WTC11 (cell line): ENCODE measurements around the gene GFPT2. TPM values are rescaled to one million over a fixed set of nuclear protein-coding genes. Genes with fewer than 3 reads are reported as not detected.

Experiments
- ATAC-seq: fragments of 200-7000 bp; cut with Tn5 transposase; 2 replicates; pipeline ENCODE4 v1.10.0; 2021; ENCODE audit warnings: mild to moderate bottlenecking, moderate library complexity
- CTCF ChIA-PET: fragments of 300-600 bp; sonication (Branson Sonifier 250); formaldehyde crosslinking; loops from one replicate; lab custom pipeline; 2021; ENCODE audit warnings: antibody characterized with exemption; lab: Charles Lee
- POLR2A ChIA-PET: fragments of 350-600 bp; sonication (Branson Sonifier 250); formaldehyde crosslinking; loops from one replicate; lab custom pipeline; 2021; ENCODE audit warnings: antibody characterized with exemption; lab: Charles Lee
- DNase-seq: peaks from one replicate; pipeline ENCODE4 v3.0.0; 2021; ENCODE audit warnings: low spot score
- H3K27ac Mint-ChIP-seq: 2 replicates; pipeline ENCODE4 v1.8.0; 2021; ENCODE audit warnings: mixed read lengths
- H3K27me3 Mint-ChIP-seq: 2 replicates; pipeline ENCODE4 v1.8.0; 2021; ENCODE audit warnings: low read depth, mild to moderate bottlenecking, moderate library complexity, mixed read lengths
- H3K36me3 Mint-ChIP-seq: 2 replicates; pipeline ENCODE4 v1.8.0; 2021; ENCODE audit warnings: mixed read lengths
- H3K4me1 Mint-ChIP-seq: 2 replicates; pipeline ENCODE4 v1.8.0; 2022; ENCODE audit warnings: mixed read lengths
- H3K4me3 Mint-ChIP-seq: 2 replicates; pipeline ENCODE4 v1.8.0; 2021; ENCODE audit warnings: mild to moderate bottlenecking, moderate library complexity, mixed read lengths
- H3K9me3 Mint-ChIP-seq: 2 replicates; pipeline ENCODE4 v1.8.0; 2021; ENCODE audit warnings: mixed read lengths
- CBFB ChIP-seq: sonication (generic); formaldehyde crosslinking; IDR thresholded peaks from 2 replicates; pipeline ENCODE4 v1.8.1; 2022; ENCODE audit warnings: mild to moderate bottlenecking, low read depth, missing genetic modification reagents
- CREB1 ChIP-seq: sonication (generic); formaldehyde crosslinking; IDR thresholded peaks from 2 replicates; pipeline ENCODE4 v1.8.0; 2023; ENCODE audit warnings: mild to moderate bottlenecking, missing genetic modification reagents
- ETV6 ChIP-seq: sonication (generic); formaldehyde crosslinking; IDR thresholded peaks from 2 replicates; pipeline ENCODE4 v1.8.1; 2022; ENCODE audit warnings: mild to moderate bottlenecking, missing genetic modification reagents
- FOXK1 ChIP-seq: sonication (generic); formaldehyde crosslinking; IDR thresholded peaks from 2 replicates; pipeline ENCODE4 v1.8.0; 2022; ENCODE audit warnings: mild to moderate bottlenecking, moderate library complexity, missing genetic modification reagents
- FOXP1 ChIP-seq: sonication (generic); formaldehyde crosslinking; IDR thresholded peaks from 2 replicates; pipeline ENCODE4 v1.8.0; 2022; ENCODE audit warnings: missing genetic modification reagents, mild to moderate bottlenecking, moderate library complexity, borderline replicate concordance
- GTF2I ChIP-seq: fragments of 250-450 bp; sonication (Bioruptor Pico); conservative IDR thresholded peaks from 2 replicates; pipeline ENCODE4 v1.4.0; 2021; ENCODE audit warnings: mild to moderate bottlenecking
- HMGA2 ChIP-seq: fragments of 250-450 bp; sonication (Bioruptor Pico); IDR thresholded peaks from 2 replicates; pipeline ENCODE4 v1.4.0; 2021; ENCODE audit warnings: mild to moderate bottlenecking, moderate library complexity
- RELA ChIP-seq: sonication (generic); formaldehyde crosslinking; IDR thresholded peaks from 2 replicates; pipeline ENCODE4 v1.8.1; 2022; ENCODE audit warnings: missing genetic modification reagents, mild to moderate bottlenecking, borderline replicate concordance
- TEAD1 ChIP-seq: sonication (generic); formaldehyde crosslinking; IDR thresholded peaks from 2 replicates; pipeline ENCODE4 v1.8.0; 2022; ENCODE audit warnings: mild to moderate bottlenecking, missing genetic modification reagents
- ZNF121 ChIP-seq: sonication (generic); formaldehyde crosslinking; IDR thresholded peaks from 2 replicates; pipeline ENCODE4 v1.8.0; 2023; ENCODE audit warnings: missing genetic modification reagents
- ZNF219 ChIP-seq: sonication (generic); formaldehyde crosslinking; IDR thresholded peaks from 2 replicates; pipeline ENCODE4 v1.8.0; 2023; ENCODE audit warnings: missing genetic modification reagents, mild to moderate bottlenecking, borderline replicate concordance
- ZNF423 ChIP-seq: fragments of 250-450 bp; sonication (Bioruptor Pico); IDR thresholded peaks from 2 replicates; pipeline ENCODE4 v2.1.2; 2022; ENCODE audit warnings: mild to moderate bottlenecking, moderate library complexity
- total RNA-seq: library from RNA; stranded (reverse); gene quantifications from 3 replicates; pipeline ENCODE4 v1.2.3, GENCODE V29; 2021
- TF ChIP-seq, protein P1 (sequence below): sonication (generic); formaldehyde crosslinking; IDR thresholded peaks from 2 replicates; pipeline ENCODE4 v1.8.0; 2023; ENCODE audit warnings: mild to moderate bottlenecking, missing genetic modification reagents
- TF ChIP-seq, protein P2 (sequence below): sonication (generic); formaldehyde crosslinking; conservative IDR thresholded peaks from 2 replicates; pipeline ENCODE4 v1.8.1; 2023; ENCODE audit warnings: mild to moderate bottlenecking, low read depth, missing genetic modification reagents, moderate library complexity
- TF ChIP-seq, protein P3 (sequence below): sonication (generic); formaldehyde crosslinking; IDR thresholded peaks from 2 replicates; pipeline ENCODE4 v1.8.0; 2022; ENCODE audit warnings: mild to moderate bottlenecking, missing genetic modification reagents
- TF ChIP-seq, protein P4 (sequence below): sonication (generic); formaldehyde crosslinking; IDR thresholded peaks from 2 replicates; pipeline ENCODE4 v1.8.1; 2023; ENCODE audit warnings: mild to moderate bottlenecking, missing genetic modification reagents, moderate library complexity
- TF ChIP-seq, protein P5 (sequence below): sonication (generic); formaldehyde crosslinking; IDR thresholded peaks from 2 replicates; pipeline ENCODE4 v1.8.1; 2023; ENCODE audit warnings: mild to moderate bottlenecking, missing genetic modification reagents, borderline replicate concordance
- TF ChIP-seq, protein P6 (sequence below): sonication (generic); formaldehyde crosslinking; IDR thresholded peaks from 2 replicates; pipeline ENCODE4 v1.8.1; 2022; ENCODE audit warnings: mild to moderate bottlenecking, missing genetic modification reagents, moderate library complexity, borderline replicate concordance

Gene GFPT2
- total RNA-seq, 1 experiment from 2014 or later, result 124 TPM

DNA sequence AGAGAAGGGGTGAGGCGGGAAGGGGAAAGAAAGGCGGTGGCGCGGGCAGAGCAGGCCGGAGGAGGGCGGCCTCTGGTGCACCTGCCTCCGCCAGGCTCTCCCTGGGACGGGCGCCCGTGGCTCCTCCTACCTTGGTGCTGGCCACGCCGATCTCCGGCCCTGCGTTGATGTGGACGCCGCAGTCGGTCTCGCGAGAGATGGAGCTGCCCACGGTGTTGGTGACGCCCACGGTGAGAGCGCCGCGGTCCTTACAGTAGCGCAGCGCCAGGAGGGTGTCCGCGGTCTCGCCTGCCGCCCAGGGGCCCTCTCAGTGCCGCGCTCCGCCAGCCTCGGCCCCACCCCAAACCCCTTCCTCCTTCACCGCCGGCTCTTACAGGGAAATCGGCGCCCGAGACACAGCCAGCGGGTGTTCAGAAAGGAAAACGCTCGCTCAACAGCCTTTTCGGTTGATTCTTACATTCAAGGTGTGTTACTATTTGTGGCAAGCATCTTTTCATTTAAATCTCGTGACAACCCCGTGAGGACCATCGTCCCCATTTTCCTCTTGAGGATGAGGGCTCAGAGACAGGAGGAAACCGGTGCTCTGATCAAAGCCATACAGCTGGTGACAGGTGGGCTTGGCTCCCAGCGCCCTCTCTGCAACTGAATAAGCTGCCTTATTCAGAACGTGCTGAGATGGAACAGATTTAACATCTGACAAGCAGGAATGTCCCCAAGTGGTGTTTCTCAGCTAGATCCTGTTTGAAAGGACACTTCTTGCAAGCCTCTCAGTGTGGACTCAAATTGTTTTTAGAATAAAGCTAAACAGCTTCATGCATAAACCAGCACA is 39.2 kb downstream of the GFPT2 start:
- ChIA-PET CTCF (interaction anchor here (0.9 to 4.5 kb wide), 13 partner anchors 9 to 180 kb away, joined by 3 to 76 read pairs (median 7); no protein-coding TSS in a partner anchor), POLR2A (interaction anchor here (1.1 to 1.8 kb wide), 2 partner anchors 18 to 29 kb away, joined by 5 to 6 read pairs; no protein-coding TSS in a partner anchor)
- ATAC-seq (peak; percentile 72), DNase-seq (peak; percentile 69)
- no peaks in the 10 kb centered on the region for H3K9me3 Mint-ChIP-seq
- H3K27ac Mint-ChIP-seq, result peak overlapping the region; percentile 97
- TF ChIP-seq HMGA2 (CRISPR knock-in tag) (no peak; the same call in 1 of the 2 replicates), CREB1 (CRISPR knock-in tag) (no peak), TEAD1 (CRISPR knock-in tag) (peak; percentile 22; the same call in 1 of the 2 replicates), ZNF219 (CRISPR knock-in tag) (no peak), ZNF423 (CRISPR knock-in tag) (peak; percentile 30; the same call in 1 of the 2 replicates), ZNF121 (CRISPR knock-in tag) (no peak), RELA (CRISPR knock-in tag) (0 out of 2 replicates have a peak, but pooled peaks have one; percentile 31), FOXK1 (CRISPR knock-in tag) (no peak), CBFB (no peak), FOXP1 (CRISPR knock-in tag) (no peak), ETV6 (CRISPR knock-in tag) (0 out of 2 replicates have a peak, but pooled peaks have one; percentile 27), GTF2I (CRISPR knock-in tag) (no peak)
- TF ChIP-seq, protein P1, sequence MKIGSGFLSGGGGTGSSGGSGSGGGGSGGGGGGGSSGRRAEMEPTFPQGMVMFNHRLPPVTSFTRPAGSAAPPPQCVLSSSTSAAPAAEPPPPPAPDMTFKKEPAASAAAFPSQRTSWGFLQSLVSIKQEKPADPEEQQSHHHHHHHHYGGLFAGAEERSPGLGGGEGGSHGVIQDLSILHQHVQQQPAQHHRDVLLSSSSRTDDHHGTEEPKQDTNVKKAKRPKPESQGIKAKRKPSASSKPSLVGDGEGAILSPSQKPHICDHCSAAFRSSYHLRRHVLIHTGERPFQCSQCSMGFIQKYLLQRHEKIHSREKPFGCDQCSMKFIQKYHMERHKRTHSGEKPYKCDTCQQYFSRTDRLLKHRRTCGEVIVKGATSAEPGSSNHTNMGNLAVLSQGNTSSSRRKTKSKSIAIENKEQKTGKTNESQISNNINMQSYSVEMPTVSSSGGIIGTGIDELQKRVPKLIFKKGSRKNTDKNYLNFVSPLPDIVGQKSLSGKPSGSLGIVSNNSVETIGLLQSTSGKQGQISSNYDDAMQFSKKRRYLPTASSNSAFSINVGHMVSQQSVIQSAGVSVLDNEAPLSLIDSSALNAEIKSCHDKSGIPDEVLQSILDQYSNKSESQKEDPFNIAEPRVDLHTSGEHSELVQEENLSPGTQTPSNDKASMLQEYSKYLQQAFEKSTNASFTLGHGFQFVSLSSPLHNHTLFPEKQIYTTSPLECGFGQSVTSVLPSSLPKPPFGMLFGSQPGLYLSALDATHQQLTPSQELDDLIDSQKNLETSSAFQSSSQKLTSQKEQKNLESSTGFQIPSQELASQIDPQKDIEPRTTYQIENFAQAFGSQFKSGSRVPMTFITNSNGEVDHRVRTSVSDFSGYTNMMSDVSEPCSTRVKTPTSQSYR, result no peak
- TF ChIP-seq, protein P2, sequence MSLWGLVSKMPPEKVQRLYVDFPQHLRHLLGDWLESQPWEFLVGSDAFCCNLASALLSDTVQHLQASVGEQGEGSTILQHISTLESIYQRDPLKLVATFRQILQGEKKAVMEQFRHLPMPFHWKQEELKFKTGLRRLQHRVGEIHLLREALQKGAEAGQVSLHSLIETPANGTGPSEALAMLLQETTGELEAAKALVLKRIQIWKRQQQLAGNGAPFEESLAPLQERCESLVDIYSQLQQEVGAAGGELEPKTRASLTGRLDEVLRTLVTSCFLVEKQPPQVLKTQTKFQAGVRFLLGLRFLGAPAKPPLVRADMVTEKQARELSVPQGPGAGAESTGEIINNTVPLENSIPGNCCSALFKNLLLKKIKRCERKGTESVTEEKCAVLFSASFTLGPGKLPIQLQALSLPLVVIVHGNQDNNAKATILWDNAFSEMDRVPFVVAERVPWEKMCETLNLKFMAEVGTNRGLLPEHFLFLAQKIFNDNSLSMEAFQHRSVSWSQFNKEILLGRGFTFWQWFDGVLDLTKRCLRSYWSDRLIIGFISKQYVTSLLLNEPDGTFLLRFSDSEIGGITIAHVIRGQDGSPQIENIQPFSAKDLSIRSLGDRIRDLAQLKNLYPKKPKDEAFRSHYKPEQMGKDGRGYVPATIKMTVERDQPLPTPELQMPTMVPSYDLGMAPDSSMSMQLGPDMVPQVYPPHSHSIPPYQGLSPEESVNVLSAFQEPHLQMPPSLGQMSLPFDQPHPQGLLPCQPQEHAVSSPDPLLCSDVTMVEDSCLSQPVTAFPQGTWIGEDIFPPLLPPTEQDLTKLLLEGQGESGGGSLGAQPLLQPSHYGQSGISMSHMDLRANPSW (CRISPR knock-in tag), result no peak
- TF ChIP-seq, protein P3, sequence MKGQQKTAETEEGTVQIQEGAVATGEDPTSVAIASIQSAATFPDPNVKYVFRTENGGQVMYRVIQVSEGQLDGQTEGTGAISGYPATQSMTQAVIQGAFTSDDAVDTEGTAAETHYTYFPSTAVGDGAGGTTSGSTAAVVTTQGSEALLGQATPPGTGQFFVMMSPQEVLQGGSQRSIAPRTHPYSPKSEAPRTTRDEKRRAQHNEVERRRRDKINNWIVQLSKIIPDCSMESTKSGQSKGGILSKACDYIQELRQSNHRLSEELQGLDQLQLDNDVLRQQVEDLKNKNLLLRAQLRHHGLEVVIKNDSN, result no peak
- TF ChIP-seq, protein P4, sequence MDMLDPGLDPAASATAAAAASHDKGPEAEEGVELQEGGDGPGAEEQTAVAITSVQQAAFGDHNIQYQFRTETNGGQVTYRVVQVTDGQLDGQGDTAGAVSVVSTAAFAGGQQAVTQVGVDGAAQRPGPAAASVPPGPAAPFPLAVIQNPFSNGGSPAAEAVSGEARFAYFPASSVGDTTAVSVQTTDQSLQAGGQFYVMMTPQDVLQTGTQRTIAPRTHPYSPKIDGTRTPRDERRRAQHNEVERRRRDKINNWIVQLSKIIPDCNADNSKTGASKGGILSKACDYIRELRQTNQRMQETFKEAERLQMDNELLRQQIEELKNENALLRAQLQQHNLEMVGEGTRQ (CRISPR knock-in tag), result no peak
- TF ChIP-seq, protein P5, sequence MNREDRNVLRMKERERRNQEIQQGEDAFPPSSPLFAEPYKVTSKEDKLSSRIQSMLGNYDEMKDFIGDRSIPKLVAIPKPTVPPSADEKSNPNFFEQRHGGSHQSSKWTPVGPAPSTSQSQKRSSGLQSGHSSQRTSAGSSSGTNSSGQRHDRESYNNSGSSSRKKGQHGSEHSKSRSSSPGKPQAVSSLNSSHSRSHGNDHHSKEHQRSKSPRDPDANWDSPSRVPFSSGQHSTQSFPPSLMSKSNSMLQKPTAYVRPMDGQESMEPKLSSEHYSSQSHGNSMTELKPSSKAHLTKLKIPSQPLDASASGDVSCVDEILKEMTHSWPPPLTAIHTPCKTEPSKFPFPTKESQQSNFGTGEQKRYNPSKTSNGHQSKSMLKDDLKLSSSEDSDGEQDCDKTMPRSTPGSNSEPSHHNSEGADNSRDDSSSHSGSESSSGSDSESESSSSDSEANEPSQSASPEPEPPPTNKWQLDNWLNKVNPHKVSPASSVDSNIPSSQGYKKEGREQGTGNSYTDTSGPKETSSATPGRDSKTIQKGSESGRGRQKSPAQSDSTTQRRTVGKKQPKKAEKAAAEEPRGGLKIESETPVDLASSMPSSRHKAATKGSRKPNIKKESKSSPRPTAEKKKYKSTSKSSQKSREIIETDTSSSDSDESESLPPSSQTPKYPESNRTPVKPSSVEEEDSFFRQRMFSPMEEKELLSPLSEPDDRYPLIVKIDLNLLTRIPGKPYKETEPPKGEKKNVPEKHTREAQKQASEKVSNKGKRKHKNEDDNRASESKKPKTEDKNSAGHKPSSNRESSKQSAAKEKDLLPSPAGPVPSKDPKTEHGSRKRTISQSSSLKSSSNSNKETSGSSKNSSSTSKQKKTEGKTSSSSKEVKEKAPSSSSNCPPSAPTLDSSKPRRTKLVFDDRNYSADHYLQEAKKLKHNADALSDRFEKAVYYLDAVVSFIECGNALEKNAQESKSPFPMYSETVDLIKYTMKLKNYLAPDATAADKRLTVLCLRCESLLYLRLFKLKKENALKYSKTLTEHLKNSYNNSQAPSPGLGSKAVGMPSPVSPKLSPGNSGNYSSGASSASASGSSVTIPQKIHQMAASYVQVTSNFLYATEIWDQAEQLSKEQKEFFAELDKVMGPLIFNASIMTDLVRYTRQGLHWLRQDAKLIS (CRISPR knock-in tag), result no peak
- TF ChIP-seq, protein P6, sequence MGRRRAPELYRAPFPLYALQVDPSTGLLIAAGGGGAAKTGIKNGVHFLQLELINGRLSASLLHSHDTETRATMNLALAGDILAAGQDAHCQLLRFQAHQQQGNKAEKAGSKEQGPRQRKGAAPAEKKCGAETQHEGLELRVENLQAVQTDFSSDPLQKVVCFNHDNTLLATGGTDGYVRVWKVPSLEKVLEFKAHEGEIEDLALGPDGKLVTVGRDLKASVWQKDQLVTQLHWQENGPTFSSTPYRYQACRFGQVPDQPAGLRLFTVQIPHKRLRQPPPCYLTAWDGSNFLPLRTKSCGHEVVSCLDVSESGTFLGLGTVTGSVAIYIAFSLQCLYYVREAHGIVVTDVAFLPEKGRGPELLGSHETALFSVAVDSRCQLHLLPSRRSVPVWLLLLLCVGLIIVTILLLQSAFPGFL, result no peak
- peak overlapping the region; percentile 61 for H3K4me3 Mint-ChIP-seq
- H3K4me1 Mint-ChIP-seq, result peaks cover 21% of the 10 kb centered on the region
- H3K27me3 Mint-ChIP-seq, result no peaks in the 10 kb centered on the region
- peaks cover 56% of the 10 kb centered on the region for H3K36me3 Mint-ChIP-seq
